Thymus (tissue), 11 donors: ENCODE measurements around the gene ADAMTSL1. TPM values are rescaled to one million over a fixed set of nuclear protein-coding genes. Genes with fewer than 3 reads are reported as not detected.

Experiments
- DNase-seq, 9 donors: peaks; one replicate each; pipeline ENCODE4 v3.0.0-alpha.2; 2013; ENCODE audit warnings: low spot score in 9 of 9, low read depth in 6 of 9, missing footprints in 1 of 9
- H3K27ac ChIP-seq, 2 donors: one replicate each; pipeline ENCODE4 v1.5.1; 2013; ENCODE audit warnings: control low read depth in 1 of 2, low read depth in 1 of 2, low read length in 1 of 2, mild to moderate bottlenecking in 1 of 2, moderate library complexity in 1 of 2
- H3K27me3 ChIP-seq, 2 donors: one replicate each; pipeline ENCODE4 v1.5.1; 2013; ENCODE audit warnings: low read length in 1 of 2; ENCODE audit not compliant: control insufficient read depth in 2 of 2, insufficient read depth in 1 of 2
- H3K36me3 ChIP-seq, 2 donors: one replicate each; pipeline ENCODE4 v1.5.1; 2013; ENCODE audit warnings: low read length in 1 of 2, mild to moderate bottlenecking in 1 of 2, moderate library complexity in 1 of 2; ENCODE audit not compliant: control insufficient read depth in 2 of 2, insufficient read depth in 2 of 2
- H3K4me1 ChIP-seq, 2 donors: one replicate each; pipeline ENCODE4 v1.5.1; 2013; ENCODE audit warnings: low read length in 2 of 2; ENCODE audit not compliant: control insufficient read depth in 2 of 2, insufficient read depth in 2 of 2
- H3K4me3 ChIP-seq, 2 donors: one replicate each; pipeline ENCODE4 v1.5.1; 2013; ENCODE audit warnings: low read length in 2 of 2, control low read depth in 1 of 2, mild to moderate bottlenecking in 1 of 2
- H3K9me3 ChIP-seq, 2 donors: one replicate each; pipeline ENCODE4 v1.5.1; 2013; ENCODE audit warnings: low read length in 1 of 2, mild to moderate bottlenecking in 1 of 2; ENCODE audit not compliant: control insufficient read depth in 2 of 2, insufficient read depth in 1 of 2
- WGBS: extraction: QIAGEN DNeasy Blood & Tissue Kit; methylation state at CpG from one replicate; pipeline ENCODE4 v1.1.7; 2013; 5-methylcytosine and 5-hydroxymethylcytosine counted together
- polyA plus RNA-seq: library from polyadenylated mRNA; stranded (reverse); fragments of 200-250 nt; gene quantifications from one replicate; pipeline ENCODE4 v1.2.3, GENCODE V29; 2013
- total RNA-seq: library from RNA; stranded (reverse); fragments of 120-200 nt; gene quantifications from one replicate; pipeline ENCODE4 v1.2.4, GENCODE V29; 2013
- donor health status: healthy.

The ADAMTSL1 gene
- total and polyA plus RNA-seq, 2 donors, result 0.34 to 2.3 TPM

GRCh38 chr9:18698992-18699391, 225.0 kb downstream of the ADAMTSL1 start:
- no peak overlapping the region for H3K27ac ChIP-seq
- peaks cover 0 to 6% of the 10 kb centered on the region in 2 donors for H3K9me3 ChIP-seq
- DNase-seq, result no peak
- WGBS, result 66% methylated on average over 2 of the region's 2 CpGs
- H3K27me3 ChIP-seq, result no peaks in the 10 kb centered on the region
- no peak overlapping the region for H3K4me3 ChIP-seq
- H3K36me3 ChIP-seq, result no peaks in the 10 kb centered on the region
- no peaks in the 10 kb centered on the region for H3K4me1 ChIP-seq

- no peak overlapping the region for H3K27ac ChIP-seq
- H3K4me3 ChIP-seq, result no peak overlapping the region
- 84% methylated on average over 1 of the region's 1 CpG for WGBS
- H3K36me3 ChIP-seq, result no peaks in the 10 kb centered on the region
- DNase-seq, result no peak
- no peaks in the 10 kb centered on the region for H3K4me1 ChIP-seq
- H3K9me3 ChIP-seq, result peaks cover 0 to 3% of the 10 kb centered on the region in 2 donors
- no peaks in the 10 kb centered on the region for H3K27me3 ChIP-seq
Observed at GRCh38 chr9:18699764-18700163, 225.8 kb downstream of the ADAMTSL1 start.

DNA sequence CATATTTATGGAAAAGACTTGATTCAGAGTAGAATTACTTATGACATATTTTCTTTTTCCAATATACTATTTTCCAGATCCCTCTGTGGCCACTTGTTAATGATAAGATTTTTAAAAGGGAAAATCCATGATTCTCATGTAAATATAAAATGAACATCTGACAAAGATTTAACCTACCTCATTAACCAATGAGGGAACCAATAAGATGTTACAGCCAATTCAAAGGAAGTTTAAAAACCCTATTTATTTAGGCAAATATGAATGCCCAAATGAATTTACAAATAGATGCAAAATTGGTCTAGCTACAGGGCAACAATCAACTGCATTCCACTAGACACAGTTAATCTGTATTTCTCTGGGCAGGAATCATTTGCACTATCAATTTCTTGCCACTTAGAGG, 226.8 kb downstream of the ADAMTSL1 start:
- H3K27me3 ChIP-seq, result no peaks in the 10 kb centered on the region
- H3K27ac ChIP-seq, result no peak overlapping the region
- H3K36me3 ChIP-seq, result no peaks in the 10 kb centered on the region
- no peaks in the 10 kb centered on the region for H3K4me1 ChIP-seq
- H3K4me3 ChIP-seq, result no peak overlapping the region
- no peak for DNase-seq
- H3K9me3 ChIP-seq, result no peaks in the 10 kb centered on the region

- no peak for DNase-seq
- 92% methylated on average over 5 of the region's 5 CpGs for WGBS
- no peak overlapping the region for H3K27ac ChIP-seq
Observed at GRCh38 chr9:18703151-18703900, 229.4 kb downstream of the ADAMTSL1 start.

GRCh38 chr9:18703901-18704379, 230.0 kb downstream of the ADAMTSL1 start:
- DNase-seq, result no peak
- Histone ChIP-seq H3K36me3 (no peaks in the 10 kb centered on the region), H3K4me1 (peaks cover 0 to 5% of the 10 kb centered on the region in 2 donors), H3K4me3 (no peak overlapping the region), H3K27ac (no peak overlapping the region), H3K9me3 (no peaks in the 10 kb centered on the region), H3K27me3 (no peaks in the 10 kb centered on the region)
- WGBS, result 92% methylated on average over 4 of the region's 4 CpGs

More at GRCh38 chr9:18703151-18703900, 229.4 kb downstream of the ADAMTSL1 start:
- H3K4me3 ChIP-seq, result no peak overlapping the region
- H3K36me3 ChIP-seq, result no peaks in the 10 kb centered on the region
- H3K4me1 ChIP-seq, result peaks cover 0 to 5% of the 10 kb centered on the region in 2 donors
- no peaks in the 10 kb centered on the region for H3K27me3 ChIP-seq
- no peaks in the 10 kb centered on the region for H3K9me3 ChIP-seq

DNA sequence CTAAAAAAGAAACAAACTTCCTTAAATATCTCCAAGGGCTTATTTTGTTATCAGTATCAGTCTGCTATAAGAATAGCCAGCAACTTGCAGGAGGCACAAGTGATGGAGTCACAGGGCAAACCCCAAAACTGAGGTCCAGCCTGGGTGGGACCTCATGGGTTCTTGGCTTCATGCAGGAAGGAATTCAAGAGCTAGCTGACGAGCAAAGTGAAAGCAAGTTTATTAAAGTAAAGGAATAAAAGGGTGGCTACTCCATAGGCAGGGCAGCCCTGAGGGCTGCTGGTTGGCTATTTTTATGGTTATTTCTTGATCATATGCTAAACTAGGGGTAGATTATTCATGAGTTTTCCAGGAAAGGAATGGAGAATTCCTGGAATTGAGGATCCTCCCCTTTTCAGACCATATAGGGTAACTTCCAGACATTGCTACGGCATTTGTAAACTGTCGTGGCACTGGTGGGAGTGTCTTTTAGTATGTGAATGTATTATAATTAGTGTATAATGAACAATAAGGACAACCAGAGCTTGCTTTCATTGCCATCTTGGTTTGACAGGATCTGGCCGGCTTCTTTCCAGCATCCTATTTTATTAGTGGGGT, 231.9 kb downstream of the ADAMTSL1 start:
- Histone ChIP-seq H3K27me3 (no peaks in the 10 kb centered on the region), H3K36me3 (no peaks in the 10 kb centered on the region), H3K4me1 (peaks cover 0 to 5% of the 10 kb centered on the region in 2 donors), H3K9me3 (no peaks in the 10 kb centered on the region), H3K27ac (no peak overlapping the region), H3K4me3 (no peak overlapping the region)
- DNase-seq, result no peak
- 61% methylated on average over 4 of the region's 4 CpGs for WGBS

- no peak for DNase-seq
- Histone ChIP-seq H3K4me3 (no peak overlapping the region), H3K36me3 (no peaks in the 10 kb centered on the region), H3K4me1 (peaks cover 0 to 5% of the 10 kb centered on the region in 2 donors), H3K27me3 (no peaks in the 10 kb centered on the region), H3K9me3 (no peaks in the 10 kb centered on the region), H3K27ac (no peak overlapping the region)
- WGBS, result 93% methylated on average over 11 of the region's 11 CpGs
Observed at GRCh38 chr9:18706648-18707047, 232.7 kb downstream of the ADAMTSL1 start.

- peaks cover 0 to 5% of the 10 kb centered on the region in 2 donors for H3K4me1 ChIP-seq
- no peak overlapping the region for H3K27ac ChIP-seq
- WGBS, result 90% methylated on average over 5 of the region's 5 CpGs
- H3K9me3 ChIP-seq, result no peaks in the 10 kb centered on the region
- no peaks in the 10 kb centered on the region for H3K27me3 ChIP-seq
- DNase-seq, result no peak
- no peaks in the 10 kb centered on the region for H3K36me3 ChIP-seq
- no peak overlapping the region for H3K4me3 ChIP-seq
Observed at GRCh38 chr9:18707061-18707461, 233.1 kb downstream of the ADAMTSL1 start.

- no peaks in the 10 kb centered on the region for H3K9me3 ChIP-seq
- WGBS, result 88% methylated on average over 8 of the region's 8 CpGs
- H3K27ac ChIP-seq, result no peak overlapping the region
Observed at GRCh38 chr9:18707489-18708205, 233.7 kb downstream of the ADAMTSL1 start.

More at GRCh38 chr9:18707489-18708205, 233.7 kb downstream of the ADAMTSL1 start:
- Histone ChIP-seq H3K36me3 (no peaks in the 10 kb centered on the region), H3K4me3 (no peak overlapping the region), H3K4me1 (peaks cover 0 to 5% of the 10 kb centered on the region in 2 donors), H3K27me3 (no peaks in the 10 kb centered on the region)
- DNase-seq, result no peak
